NT2/D1 (cell line): ENCODE data around the gene HIGD2A.
A peak's percentile ranks its signal among the peaks of the same experiment; 100 is the strongest.

Experiments used
- DNase-seq: peaks from one replicate; pipeline ENCODE4 v3.0.0-alpha.2; 2011; ENCODE audit warnings: low read depth, low spot score
- H3K27me3 ChIP-seq: 2 replicates; pipeline ENCODE4 v1.6.0; 2011; ENCODE audit warnings: mild to moderate bottlenecking; ENCODE audit not compliant: insufficient read length, insufficient read depth
- H3K36me3 ChIP-seq: 2 replicates; pipeline ENCODE4 v1.6.1; 2011; ENCODE audit warnings: mild to moderate bottlenecking, low read length, mixed read lengths; ENCODE audit not compliant: insufficient read depth, insufficient read length
- H3K4me1 ChIP-seq: 2 replicates; pipeline ENCODE4 v1.5.1; 2011; ENCODE audit not compliant: insufficient read depth, insufficient read length
- H3K4me3 ChIP-seq: 2 replicates; pipeline ENCODE4 v1.5.1; 2011; ENCODE audit warnings: low read depth; ENCODE audit not compliant: insufficient read length
- H3K9ac ChIP-seq: 2 replicates; pipeline ENCODE4 v1.6.0; 2011; ENCODE audit warnings: low read depth; ENCODE audit not compliant: insufficient read length
- H3K9me3 ChIP-seq: 2 replicates; pipeline ENCODE4 v1.5.1; 2011; ENCODE audit warnings: mild to moderate bottlenecking, low read length; ENCODE audit not compliant: insufficient read depth
- SUZ12 ChIP-seq: IDR thresholded peaks from 2 replicates; pipeline ENCODE4 v1.6.1; 2011; ENCODE audit not compliant: insufficient read length, insufficient read depth; ENCODE audit errors: extremely low read depth
- YY1 ChIP-seq: IDR thresholded peaks from 2 replicates; pipeline ENCODE4 v1.6.1; 2011; ENCODE audit not compliant: insufficient read length, insufficient read depth
- ZNF274 ChIP-seq: IDR thresholded peaks from 2 replicates; pipeline ENCODE4 v1.6.1; 2011; ENCODE audit warnings: mild to moderate bottlenecking, low read depth, low read length

The HIGD2A gene

DNA sequence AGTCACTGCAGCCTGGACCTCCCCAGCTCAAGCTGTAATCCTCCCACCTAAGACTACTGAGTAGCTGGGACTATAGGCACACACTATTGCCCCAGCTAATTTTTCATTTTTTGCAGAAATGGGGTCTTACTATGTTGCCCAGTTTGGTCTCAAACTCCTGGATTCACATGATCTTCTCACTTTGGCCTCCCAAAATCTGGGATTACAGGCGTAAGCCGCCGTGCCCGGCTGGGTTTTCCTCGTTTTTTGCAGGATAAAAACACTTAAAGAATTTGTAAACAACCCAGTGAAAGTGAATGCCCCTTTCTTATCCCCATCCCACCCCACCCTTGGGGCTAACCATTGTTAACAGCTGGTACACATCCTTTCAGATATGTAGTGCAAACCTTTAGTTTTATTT lies 20.0 kb downstream of the HIGD2A start:
- Histone ChIP-seq H3K4me1 (no peaks in the 10 kb centered on the region), H3K9ac (no peak overlapping the region), H3K27me3 (no peaks in the 10 kb centered on the region), H3K36me3 (peaks cover 40% of the 10 kb centered on the region), H3K9me3 (no peaks in the 10 kb centered on the region), H3K4me3 (no peak overlapping the region)
- TF ChIP-seq ZNF274 (no peak), SUZ12 (no peak), YY1 (no peak)
- DNase-seq, result no peak

- H3K36me3 ChIP-seq, result peaks cover 40% of the 10 kb centered on the region
- no peak for DNase-seq
- TF ChIP-seq YY1 (no peak), ZNF274 (no peak), SUZ12 (no peak)
- H3K4me1 ChIP-seq, result no peaks in the 10 kb centered on the region
- no peaks in the 10 kb centered on the region for H3K9me3 ChIP-seq
- no peaks in the 10 kb centered on the region for H3K27me3 ChIP-seq
- no peak overlapping the region for H3K4me3 ChIP-seq
- H3K9ac ChIP-seq, result no peak overlapping the region
These were observed 21.2 kb downstream of the HIGD2A start for GRCh38 chr5:176409765-176410164.

DNA sequence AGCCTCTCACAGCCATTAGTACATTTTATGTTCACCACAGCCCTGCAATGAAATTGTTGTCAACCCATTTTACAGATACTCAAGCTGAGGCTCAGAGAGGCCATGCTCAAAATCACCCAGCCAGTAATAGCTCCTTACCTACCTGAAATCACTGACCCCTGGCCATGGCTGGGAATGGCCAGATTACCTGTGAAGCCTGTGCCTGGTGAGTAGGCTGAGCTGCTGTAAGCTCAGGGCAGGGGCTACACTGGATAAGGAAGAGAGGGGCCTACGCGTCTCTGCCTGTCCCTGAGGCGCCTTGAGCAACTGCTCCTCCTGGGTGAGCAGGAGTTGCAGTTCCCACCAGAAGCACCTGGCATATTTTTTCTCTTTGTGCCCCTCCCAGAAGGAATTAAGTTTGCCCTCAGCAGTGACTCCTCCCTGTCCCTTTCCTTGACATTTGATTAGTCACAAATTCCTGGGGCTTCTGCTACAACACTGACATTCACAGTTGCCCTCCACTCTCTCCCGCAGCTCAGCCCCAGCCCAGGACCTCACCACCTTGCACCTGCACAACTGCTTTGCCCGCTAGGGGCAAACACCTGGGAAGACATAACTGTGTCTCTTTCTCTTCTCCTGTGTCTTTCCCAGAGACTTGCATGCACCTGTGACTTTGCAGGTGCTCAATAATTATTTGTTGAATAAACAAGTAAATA lies 22.1 kb downstream of the HIGD2A start:
- no peak overlapping the region for H3K4me3 ChIP-seq
- H3K9ac ChIP-seq, result no peak overlapping the region
- no peak for DNase-seq

GRCh38 chr5:176412517-176413254 lies 24.1 kb downstream of the HIGD2A start:
- TF ChIP-seq SUZ12, result no peak
- TF ChIP-seq ZNF274, result no peak
- TF ChIP-seq YY1, result no peak
- peaks cover 9% of the 10 kb centered on the region; the same call in 1 of the 2 replicates for H3K9me3 ChIP-seq
- peaks cover 9% of the 10 kb centered on the region for H3K27me3 ChIP-seq
- H3K4me3 ChIP-seq, result no peak overlapping the region
- no peak for DNase-seq
- peaks cover 3% of the 10 kb centered on the region for H3K4me1 ChIP-seq
- no peak overlapping the region for H3K9ac ChIP-seq
- peaks cover 22% of the 10 kb centered on the region for H3K36me3 ChIP-seq

More for the DNA sequence above, 22.1 kb downstream of the HIGD2A start:
- Histone ChIP-seq H3K4me1 (no peaks in the 10 kb centered on the region), H3K36me3 (peaks cover 39% of the 10 kb centered on the region), H3K27me3 (no peaks in the 10 kb centered on the region), H3K9me3 (no peaks in the 10 kb centered on the region)
- no peak for TF ChIP-seq ZNF274
- TF ChIP-seq SUZ12, result no peak
- TF ChIP-seq YY1, result no peak

- Histone ChIP-seq H3K9ac (peak overlapping the region; percentile 10), H3K4me3 (no peak overlapping the region), H3K9me3 (peaks cover 14% of the 10 kb centered on the region; the same call in 1 of the 2 replicates), H3K4me1 (peaks cover 3% of the 10 kb centered on the region), H3K36me3 (peaks cover 19% of the 10 kb centered on the region), H3K27me3 (peaks cover 9% of the 10 kb centered on the region)
- TF ChIP-seq ZNF274, result no peak
- TF ChIP-seq YY1, result no peak
- TF ChIP-seq SUZ12, result no peak
- no peak for DNase-seq
These were observed 24.7 kb downstream of the HIGD2A start for GRCh38 chr5:176413255-176413565.

DNA sequence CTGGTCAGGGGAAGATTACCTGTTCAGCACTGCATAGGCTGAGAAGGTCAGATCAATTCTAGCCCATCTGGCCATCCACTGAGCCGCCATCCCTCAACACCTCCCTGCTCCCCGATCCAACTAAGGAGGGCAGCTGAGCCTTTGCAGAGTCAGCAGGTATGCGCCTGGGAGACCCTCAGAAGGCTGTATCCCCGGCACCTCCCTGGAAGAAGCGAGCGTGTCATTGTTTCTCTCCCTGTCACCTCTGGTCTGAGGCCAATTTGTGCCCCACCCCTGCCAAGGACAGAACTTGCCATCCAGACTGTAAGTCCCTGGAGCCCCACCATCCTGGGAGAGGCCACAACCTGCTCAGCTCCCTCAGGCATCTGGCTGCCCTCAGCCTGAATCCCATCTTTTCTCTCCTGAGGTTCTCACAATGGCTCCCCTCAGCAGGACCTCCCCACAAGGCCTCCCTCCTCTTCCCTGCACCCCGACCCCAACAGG lies 25.2 kb downstream of the HIGD2A start:
- Histone ChIP-seq H3K4me3 (no peak overlapping the region), H3K4me1 (peaks cover 3% of the 10 kb centered on the region), H3K9me3 (peaks cover 15% of the 10 kb centered on the region; the same call in 1 of the 2 replicates), H3K27me3 (peaks cover 9% of the 10 kb centered on the region), H3K9ac (no peak overlapping the region), H3K36me3 (peaks cover 19% of the 10 kb centered on the region)
- TF ChIP-seq SUZ12 (no peak), YY1 (no peak), ZNF274 (no peak)
- DNase-seq, result no peak

DNA sequence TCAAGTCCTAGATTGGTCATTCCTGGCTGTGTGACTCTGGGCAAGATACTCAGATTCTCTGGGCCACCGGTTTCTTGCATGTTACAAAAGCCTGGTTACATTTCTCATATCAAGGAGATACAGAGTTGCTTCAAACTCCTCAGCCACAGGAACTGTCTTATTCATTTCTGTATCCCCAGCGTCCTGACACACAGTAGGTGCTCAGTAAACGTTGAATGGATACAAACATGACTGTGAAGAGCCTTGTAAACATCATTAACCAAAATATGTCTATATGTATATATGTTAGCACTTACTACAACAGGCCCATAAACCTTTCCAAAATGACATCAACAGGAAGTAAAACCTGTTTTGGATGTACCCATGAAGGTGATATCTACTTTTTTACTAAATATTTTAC lies 26.2 kb downstream of the HIGD2A start:
- no peak overlapping the region for H3K4me3 ChIP-seq
- no peak for TF ChIP-seq SUZ12
- no peak for TF ChIP-seq ZNF274
- no peak for TF ChIP-seq YY1
- H3K9me3 ChIP-seq, result peaks cover 15% of the 10 kb centered on the region; the same call in 1 of the 2 replicates
- H3K4me1 ChIP-seq, result peaks cover 3% of the 10 kb centered on the region
- no peak overlapping the region for H3K9ac ChIP-seq
- DNase-seq, result no peak
- peaks cover 9% of the 10 kb centered on the region for H3K27me3 ChIP-seq
- peaks cover 17% of the 10 kb centered on the region for H3K36me3 ChIP-seq
